IPS-NIHi7 (cell line): Measurements from ENCODE around the gene PRPF6.

Experiments
- DNase-seq: peaks from one replicate; pipeline ENCODE4 v3.0.0; 2012; ENCODE audit warnings: mixed read lengths; ENCODE audit errors: extremely low spot score

Gene PRPF6, protein sequence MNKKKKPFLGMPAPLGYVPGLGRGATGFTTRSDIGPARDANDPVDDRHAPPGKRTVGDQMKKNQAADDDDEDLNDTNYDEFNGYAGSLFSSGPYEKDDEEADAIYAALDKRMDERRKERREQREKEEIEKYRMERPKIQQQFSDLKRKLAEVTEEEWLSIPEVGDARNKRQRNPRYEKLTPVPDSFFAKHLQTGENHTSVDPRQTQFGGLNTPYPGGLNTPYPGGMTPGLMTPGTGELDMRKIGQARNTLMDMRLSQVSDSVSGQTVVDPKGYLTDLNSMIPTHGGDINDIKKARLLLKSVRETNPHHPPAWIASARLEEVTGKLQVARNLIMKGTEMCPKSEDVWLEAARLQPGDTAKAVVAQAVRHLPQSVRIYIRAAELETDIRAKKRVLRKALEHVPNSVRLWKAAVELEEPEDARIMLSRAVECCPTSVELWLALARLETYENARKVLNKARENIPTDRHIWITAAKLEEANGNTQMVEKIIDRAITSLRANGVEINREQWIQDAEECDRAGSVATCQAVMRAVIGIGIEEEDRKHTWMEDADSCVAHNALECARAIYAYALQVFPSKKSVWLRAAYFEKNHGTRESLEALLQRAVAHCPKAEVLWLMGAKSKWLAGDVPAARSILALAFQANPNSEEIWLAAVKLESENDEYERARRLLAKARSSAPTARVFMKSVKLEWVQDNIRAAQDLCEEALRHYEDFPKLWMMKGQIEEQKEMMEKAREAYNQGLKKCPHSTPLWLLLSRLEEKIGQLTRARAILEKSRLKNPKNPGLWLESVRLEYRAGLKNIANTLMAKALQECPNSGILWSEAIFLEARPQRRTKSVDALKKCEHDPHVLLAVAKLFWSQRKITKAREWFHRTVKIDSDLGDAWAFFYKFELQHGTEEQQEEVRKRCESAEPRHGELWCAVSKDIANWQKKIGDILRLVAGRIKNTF

DNA sequence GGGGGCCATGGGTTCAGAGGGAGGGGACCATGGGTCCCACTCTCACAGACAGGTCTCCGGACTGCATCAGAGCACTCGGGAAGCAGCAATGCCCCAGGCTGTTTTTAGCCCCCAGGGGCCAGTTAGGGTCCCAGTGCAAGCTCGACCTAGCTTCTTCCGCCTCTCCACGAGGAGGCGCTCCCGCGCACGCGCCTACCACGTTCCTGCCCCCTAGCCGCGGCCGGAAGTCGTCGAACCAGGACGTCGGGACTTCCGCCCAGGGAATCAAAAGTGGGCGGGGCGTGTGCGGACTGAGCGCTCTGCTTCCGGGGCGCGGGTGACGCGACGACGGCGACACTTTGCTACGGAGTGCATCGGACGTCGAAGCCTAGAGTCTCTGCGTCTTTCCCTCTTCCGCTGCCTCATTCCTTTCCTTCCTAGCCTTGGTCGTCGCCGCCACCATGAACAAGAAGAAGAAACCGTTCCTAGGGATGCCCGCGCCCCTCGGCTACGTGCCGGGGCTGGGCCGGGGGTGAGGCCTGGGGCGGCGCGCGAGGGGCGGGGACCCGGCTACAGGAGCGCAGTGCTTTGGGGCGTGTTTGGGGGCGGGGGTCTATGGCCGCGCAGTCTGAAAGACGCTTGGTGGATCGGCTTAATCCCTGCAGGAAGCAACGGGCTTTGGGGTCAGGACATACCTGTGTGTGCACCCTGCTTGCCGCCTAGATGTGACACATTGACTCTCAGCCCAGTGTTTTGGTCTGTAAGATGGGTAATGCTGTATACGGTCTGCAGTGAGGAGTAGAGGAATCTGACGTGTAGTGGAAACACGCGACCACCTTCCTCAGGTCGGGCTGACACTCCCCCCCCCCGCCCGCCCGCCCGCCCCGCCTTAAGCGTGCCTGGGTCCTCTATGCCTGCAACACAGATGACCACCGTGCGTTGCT is at the start of gene PRPF6:
Gene PRPF6 (plus strand): TSS at position 327 of the 923 bp plus-strand sequence. CDS start 114 bp downstream, at position 441.
- DNase-seq, result peak; percentile 98

DNA sequence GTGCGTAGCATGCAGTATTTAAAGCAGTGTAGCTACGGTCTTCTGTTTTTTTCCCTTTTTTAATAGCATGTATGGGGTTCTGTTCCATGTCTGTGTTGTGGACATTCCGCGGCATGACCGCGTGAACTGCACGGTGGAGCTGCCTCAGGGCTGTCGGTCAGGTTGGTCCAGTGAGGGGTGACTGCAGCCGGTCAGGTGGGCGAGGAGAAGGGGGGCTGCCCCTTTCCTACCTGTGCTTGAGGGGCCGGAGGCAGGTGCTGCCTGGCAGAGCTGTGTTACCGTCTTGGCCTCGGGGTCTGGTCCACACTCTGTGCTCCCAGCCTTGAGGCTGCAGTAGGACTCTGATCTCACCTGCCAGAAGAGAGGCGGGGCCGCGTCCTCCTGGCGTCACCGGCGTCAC is 49.2 kb upstream of the PRPF6 start:
- DNase-seq, result no peak

DNA sequence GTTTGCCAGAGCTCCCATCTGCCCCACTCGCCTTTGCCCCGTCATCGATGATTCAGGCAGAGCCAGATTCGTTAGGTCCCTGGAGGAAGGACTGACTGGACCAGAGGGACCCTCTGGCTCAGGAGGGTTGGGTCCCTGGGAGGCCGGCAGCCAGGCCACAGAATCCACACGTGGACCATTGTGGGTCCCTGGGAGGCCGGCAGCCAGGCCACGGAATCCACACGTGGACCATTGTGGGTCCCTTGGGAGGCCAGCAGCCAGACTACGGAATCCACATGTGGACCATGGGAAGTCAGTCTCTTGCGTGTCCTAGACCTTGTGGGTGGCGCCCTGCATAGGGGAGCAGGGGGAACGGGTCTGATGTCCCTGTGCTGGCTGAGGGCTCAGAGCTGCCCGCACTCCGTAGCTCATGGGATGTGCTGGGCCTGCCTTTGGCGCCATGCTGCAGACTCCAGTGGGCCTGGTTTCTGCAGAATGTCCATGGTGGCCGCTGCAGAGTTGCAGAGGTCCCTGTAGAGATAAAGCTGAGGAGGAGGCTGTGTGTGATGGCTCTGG is 48.2 kb upstream of the PRPF6 start:
- no peak for DNase-seq

DNA sequence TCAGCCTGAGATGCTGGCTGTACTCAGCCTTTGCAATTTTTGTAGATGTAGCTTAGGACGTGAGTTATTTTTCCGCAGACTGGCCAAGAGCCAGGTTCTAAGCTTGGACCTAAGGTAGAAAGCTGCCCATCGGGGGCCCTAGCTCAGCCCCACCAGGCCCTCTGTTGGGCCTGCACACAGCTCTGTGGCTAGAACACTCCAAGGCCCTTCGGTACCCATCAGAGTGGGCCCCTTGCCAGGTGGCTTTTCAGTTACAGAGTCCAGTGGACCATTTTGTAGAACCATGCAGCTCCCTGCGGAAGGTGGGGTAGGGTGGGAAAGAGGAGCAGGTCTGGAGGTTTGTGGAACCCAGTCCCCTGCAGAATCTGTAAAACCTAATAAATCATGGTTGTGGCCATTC is 47.3 kb upstream of the PRPF6 start:
- no peak for DNase-seq

DNA sequence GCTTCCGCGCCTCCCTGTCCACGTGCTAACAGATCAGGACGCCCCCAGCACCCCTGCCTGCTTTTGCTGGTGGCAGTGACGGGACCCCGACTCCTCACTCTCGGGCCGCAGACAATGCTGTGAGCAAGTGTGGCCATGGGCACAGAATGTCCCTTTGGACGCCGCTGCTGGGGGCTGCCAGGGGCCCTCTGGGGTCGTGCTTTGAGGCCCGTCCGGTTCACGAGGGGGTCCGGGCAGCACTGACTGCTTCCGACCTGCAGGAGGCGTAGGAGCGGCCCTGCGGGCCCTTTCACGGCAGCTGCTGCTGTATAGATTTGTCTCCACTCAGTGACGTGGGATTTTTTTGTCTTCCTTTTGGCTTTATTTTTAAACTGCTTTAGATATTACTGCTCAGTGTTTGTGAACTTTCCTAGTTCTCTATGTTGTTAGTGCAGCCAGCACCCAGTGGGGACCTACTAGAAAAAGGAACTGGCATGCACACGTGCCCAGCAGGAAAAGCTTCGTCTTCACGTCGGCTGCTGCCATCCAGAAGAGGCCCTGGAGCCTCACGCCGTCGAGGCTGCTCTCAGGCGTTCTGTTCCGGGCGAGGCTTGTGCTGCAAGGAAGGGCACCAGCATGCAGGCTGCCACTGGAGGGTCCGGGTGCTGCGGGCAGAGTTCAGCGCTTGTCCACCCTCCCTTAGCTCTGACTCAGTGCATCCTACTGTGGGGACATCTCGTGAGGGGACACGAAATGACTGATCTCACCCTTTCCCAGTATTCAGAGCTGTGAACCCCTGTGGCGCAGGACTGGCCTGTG is 46.5 kb upstream of the PRPF6 start:
- peak; percentile 75 for DNase-seq

DNA sequence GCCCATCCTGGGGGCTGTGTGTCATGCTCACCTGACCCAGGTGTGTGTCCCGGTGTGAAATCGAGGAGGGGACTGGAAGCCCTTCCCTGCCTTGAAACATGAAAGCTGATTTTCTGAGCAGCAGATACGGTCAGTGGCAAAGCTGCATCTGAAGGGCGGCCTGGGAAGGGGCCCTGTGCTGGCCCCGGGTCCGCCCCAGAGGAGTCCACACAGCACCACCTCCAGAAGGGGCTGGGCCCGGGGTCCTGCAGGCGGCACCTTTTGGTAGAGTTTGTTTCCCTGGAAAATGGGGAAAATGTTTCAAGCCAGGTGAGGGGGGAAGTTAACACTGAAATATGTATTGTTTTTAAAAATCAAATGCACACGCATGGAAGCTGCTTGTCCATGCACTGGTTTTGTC is 45.5 kb upstream of the PRPF6 start:
- DNase-seq, result no peak

DNA sequence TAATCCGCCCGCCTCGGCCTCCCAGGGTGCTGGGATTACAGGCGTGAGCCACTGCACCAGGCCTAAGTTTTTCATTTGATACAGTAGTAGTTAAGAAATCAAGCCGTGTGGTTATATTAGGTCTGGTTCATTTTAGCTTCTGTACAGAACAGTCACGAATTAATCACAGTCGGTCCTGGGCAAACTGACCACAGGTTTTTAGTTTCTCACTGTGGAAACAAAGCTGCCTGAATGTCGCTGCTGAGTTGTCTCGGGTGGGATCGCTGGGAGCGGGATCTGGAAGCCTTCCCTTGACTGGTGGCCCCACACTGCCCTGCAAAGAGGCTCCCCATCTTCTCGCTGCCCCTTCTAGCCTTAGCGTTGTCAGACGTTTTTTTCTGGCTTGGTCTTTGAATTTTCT is 43.3 kb upstream of the PRPF6 start:
- DNase-seq, result no peak

DNA sequence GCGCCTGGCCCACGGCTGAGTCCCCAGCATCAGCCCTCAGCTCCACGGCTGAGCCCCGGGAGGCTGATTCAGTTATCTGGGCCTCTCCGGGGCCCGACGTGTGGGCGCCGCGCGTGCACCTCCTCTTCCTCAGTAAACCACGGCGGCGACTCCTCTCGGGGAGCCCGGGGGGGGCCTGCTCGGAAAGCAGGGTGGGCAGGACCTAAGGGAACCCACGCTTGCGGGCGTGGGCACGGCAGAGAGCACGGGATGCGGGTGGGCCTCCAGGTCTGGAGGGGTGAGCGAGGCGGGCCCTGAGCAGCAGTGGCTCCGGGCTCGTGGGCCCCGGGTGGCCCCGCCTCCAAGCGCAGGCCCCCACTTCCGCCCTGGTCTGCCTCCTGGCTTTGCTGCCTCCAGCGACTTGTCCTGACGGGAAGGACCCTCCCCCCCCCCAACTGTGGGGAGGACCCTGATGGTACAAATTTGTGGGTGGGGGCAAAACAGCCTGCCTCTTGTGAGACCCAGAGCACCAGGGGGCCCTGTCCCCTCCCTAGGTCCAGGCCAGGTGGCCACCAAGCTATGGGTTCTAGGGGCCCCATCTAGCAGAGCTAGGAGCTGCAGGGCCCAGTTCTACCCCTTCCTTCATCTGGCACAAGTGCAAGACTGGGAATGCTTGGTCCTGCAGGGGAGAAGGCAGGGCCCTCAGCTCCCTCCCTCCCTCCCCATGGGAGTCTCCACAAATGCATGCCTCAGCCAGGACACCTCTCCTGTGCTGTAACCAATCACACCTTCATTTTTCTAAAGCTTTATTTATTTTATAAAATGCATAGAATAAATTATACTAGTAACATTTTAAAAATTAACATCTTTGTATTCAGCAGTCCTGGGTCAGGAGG is 41.6 kb upstream of the PRPF6 start:
- DNase-seq, result peak; percentile 35

DNA sequence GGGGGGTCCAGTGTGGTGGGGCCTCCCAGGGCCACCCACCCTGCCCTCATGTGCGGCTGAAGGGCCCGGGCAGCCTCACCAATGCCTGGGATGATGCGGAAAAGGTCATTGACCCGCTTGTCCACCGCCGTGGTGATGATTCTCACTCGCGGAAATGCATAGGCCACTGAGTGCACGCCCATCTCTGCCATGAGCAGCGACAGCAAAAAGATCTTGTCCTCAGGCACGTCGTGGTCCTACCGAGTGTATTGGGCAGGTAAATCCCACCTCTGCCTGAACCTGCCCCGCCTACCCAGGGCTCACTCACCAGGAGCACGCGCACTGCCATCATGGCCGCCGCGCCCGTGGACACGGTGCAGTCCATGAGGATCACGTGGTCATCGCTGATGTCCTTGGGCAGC is 40.9 kb upstream of the PRPF6 start:
- peak; percentile 31 for DNase-seq

DNA sequence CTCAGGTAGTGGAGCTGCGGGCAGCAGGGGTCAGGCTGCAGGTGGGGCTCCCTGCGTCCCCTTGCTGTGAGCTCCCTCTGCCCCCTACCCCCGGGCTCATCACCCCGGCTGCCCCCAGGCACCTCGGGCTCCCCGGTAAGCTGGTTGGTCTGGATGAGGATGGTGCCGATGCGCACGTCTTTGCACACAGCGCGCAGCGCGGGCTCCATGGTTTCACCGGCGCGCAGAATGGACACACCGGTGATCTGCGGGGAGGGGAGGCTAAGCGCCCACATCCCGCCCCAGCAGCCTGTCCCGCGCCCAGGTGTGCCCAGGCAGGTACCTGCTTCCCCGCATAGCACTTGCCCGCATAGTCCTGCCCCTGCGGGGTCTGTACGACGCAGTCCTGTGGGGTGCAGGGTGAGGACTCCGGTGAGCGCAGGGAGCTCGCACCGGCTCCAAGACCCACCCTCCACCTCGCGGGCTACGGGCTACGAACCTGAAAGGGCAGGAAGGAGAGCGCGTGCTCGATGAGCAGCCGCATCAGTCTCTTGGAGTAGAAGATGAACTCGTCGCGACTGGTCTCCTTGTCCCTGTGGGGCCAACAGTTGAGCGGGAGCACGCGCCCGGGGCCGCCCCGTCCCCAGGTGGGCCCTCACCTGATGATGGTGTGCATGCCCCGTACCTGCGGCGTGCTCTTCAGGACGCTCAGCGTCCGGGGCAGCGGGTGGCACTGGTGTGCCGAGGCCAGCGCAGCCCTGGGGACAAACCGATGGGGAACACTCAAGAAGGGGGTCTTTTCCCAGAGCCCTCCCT is 40.3 kb upstream of the PRPF6 start:
- no peak for DNase-seq

DNA sequence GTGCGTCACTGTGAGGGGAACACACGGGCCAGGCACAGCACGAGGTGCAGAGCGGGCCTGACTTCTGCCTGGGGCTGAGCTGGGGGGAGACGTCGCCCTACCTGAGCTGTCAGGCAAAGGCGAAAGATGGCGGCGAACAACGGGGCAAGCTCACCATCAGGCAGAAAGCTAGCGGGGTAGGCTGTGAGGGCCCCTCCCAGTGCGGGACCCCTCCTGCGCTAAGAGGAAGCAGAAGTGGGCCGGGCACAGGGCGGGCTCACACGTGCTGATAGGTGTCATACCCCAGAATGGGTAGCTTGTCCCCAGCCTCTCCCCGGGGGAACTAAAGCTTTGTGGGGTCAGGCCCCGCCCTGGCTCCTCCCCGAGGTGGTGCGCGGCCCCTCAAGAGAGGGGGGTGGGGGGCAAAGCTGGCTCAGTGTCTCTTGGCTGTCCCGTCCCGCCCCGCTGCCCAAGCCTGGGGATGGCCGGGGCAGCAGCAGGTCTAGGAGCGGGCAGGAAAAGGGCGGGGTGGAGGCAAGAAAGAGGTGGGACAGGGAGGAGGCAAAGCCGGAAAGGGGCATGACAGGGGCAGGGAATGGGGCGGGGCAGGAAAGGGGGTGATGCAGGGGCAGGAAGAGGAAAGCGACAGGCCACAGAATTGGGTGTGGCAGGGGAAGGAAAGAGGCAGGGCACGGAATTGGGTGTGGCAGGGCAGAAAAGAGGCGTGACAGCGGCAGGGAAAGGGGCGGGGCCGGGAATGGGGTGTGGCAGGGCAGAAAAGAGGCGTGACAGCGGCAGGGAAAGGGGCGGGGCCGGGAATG is 39.5 kb upstream of the PRPF6 start:
- peak; percentile 91 for DNase-seq

DNA sequence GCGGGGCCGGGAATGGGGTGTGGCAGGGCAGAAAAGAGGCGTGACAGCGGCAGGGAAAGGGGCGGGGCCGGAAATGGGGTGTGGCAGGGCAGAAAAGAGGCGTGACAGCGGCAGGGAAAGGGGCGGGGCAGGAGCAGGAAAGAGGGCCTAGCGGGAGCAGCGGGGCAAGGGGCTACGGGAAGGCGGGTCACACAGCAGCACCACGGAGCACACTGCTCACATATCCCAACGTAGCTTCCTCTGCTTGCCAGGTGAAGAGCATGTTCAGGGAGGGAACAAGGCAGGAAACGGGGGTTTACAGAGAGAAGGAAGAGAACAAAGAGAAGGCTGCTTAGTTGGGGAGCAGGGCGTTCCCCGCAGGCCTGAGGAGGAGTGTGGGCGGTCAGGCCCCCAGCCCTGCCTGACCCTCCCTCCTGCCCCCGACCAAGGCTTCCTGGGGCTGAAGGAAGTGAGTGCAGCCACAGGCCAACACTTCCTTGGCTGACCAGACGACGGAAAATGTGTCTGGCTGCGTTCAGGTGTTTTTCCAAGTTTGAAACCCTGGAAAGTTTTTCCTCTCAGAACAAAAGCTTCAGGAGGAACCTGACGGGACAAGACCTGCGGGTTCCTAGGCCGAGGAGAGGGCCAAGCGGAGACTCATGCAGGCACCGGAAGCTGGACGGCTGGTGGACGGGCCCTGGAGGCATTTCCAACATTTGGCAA is 38.5 kb upstream of the PRPF6 start:
- DNase-seq, result peak; percentile 89

DNA sequence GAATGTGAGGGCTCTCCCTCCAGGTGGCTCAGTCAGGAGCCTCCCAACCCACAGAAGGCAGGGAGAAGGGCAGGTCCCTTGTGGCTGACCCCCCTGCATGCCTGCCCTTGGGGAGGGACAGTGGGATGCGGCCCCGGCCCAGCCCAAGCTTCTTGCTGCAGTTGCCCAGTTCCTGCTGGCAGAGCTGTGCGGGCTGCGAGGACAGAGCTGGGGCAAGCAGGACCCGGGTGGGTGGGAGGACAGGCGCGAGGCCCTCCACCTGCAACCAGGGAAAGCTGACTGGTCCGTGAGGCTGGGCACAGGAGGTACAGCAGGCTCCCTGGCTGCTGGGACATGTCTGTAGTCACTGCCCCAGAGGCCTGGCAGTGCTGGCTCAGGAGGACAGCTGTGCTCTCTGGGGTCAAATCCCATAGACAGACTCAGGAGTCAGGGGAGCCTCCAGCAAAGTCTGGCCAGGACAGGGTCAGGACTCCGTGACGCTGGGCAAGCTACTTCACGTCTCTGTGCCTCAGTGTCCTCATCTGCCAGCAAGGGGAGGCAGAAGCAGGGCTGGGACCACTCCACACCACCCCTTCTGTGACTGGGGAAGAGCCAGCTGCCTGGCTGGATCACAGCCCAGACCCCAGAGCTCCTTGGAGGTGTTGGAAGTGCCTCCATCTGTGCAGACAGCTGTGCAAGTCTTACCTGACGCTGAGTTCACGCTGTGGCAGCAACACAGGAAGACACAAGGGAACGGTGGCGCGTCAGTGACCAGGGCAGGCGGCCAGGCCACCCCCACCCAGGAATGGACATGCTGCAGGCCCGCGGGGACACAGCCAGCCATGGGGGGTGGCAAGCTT is 37.7 kb upstream of the PRPF6 start:
- DNase-seq, result no peak

DNA sequence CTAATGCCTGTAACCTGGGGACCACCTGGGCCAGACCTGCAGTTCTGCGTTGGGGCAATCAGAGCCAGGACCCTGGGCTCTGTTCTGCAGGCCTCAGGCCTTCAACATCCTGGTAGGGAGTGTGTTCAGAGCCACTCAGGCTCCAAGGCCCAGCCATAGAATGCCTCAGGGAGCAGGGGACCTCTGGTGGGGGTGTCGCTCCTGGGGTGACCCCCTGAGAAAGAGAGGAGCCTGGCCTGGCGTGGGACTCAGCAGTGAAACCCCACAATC is 37.2 kb upstream of the PRPF6 start:
- no peak for DNase-seq

DNA sequence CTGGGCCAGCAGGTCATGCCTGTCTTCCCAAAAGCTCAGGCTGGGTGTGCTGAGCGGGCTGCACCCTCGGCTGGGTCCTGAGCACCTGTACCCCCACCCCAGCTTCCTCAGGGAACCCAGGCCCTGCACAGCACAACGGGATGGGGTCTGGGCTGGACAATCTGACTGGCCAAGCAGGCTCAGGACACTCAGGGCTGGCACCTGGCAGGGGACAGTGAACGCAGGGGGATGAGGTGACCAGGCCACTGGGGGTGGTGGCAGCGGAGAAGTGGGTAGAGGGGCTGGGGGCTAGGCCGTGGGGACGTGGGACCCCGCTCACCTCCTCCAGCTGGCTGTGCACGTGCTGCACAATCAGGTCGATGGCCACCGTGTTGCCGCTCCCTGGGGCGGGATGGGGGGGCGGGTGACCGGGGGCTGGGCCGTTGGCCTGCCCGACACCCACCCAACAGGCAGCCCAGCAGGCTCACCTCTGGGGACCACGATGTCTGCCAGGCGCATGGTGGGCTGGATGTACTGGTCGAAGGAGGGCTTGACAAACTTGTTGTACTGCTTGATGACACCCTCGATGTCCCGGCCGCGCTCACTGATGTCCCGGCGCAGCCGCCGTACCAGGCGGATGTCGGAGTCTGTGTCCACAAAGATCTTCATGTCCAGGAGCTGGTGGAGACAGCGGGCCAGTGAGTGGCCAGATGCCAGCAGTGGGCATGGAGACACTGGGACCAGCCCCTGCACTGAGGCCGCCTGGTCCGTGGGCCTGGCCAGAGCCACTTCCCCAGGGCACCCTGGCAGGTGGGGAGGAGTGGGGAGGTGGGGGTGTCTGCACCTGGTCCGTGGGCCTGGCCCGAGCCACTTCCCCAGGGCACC is 36.6 kb upstream of the PRPF6 start:
- DNase-seq, result no peak
